Vagina (tissue), 2 donors: Measurements from ENCODE around the gene HDGF. TPM values are rescaled to one million over a fixed set of nuclear protein-coding genes. Genes with fewer than 3 reads are reported as not detected.

Source experiments
- DNase-seq, 2 donors: peaks; one replicate each; pipeline ENCODE4 v3.0.0-alpha.2; 2017; ENCODE audit errors: extremely low spot score in 2 of 2
- H3K27ac ChIP-seq: fragments of 200-600 bp; sonication (generic); one replicate; pipeline ENCODE4 v1.5.1; 2019
- H3K27me3 ChIP-seq: fragments of 200-600 bp; sonication (generic); one replicate; pipeline ENCODE4 v1.5.1; 2019
- H3K36me3 ChIP-seq, 2 donors: fragments of 200-600 bp; sonication (generic); one replicate each; pipeline ENCODE4 v1.5.1; 2017 to 2019
- H3K4me1 ChIP-seq: fragments of 200-600 bp; sonication (generic); one replicate; pipeline ENCODE4 v1.5.1; 2019
- H3K4me3 ChIP-seq, 2 donors: fragments of 200-600 bp; sonication (generic); 1 replicate in 1 of 2; 2 replicates in 1 of 2; pipeline ENCODE4 v1.5.1; 2016 to 2019
- H3K9me3 ChIP-seq: fragments of 200-600 bp; sonication (generic); one replicate; pipeline ENCODE4 v1.5.1; 2019
- POLR2A ChIP-seq, 2 donors: fragments of 450-650 bp; IDR thresholded peaks; one replicate each; pipeline ENCODE4 v1.6.1; 2017; ENCODE audit warnings: antibody characterized with exemption in 2 of 2, mild to moderate bottlenecking in 2 of 2, moderate library complexity in 2 of 2
- POLR2AphosphoS5 ChIP-seq, 2 donors: sonication (generic); formaldehyde crosslinking; IDR thresholded peaks; one replicate each; pipeline ENCODE4 v1.9.0; 2017; ENCODE audit warnings: antibody characterized with exemption in 2 of 2, mild to moderate bottlenecking in 2 of 2, low read depth in 1 of 2; ENCODE audit not compliant: insufficient read depth in 1 of 2
- intact Hi-C: fragments of 100-400 bp; cut with DNase I; formaldehyde crosslinking; loops from one replicate; pipeline ENCODE4 v1.15.1; 2023
- total RNA-seq: library from RNA; depleted of rRNA; stranded (reverse); fragments of >200 nt; gene quantifications from one replicate; pipeline ENCODE4 v1.2.3, GENCODE V29; 2016
- TF ChIP-seq, protein P1 (sequence below), 3 experiments: fragments of 450-650 bp in 2 of 3; fragments of 200-600 bp in 1 of 3; sonication (generic) in 1 of 3; IDR thresholded peaks; one replicate each; pipeline ENCODE4 v1.5.1; 2017 to 2019; ENCODE audit warnings: antibody characterized with exemption in 3 of 3, mild to moderate bottlenecking in 2 of 3, moderate library complexity in 2 of 3

Gene HDGF
- total RNA-seq, 1 donor from 2014 or later = 154 TPM

DNA sequence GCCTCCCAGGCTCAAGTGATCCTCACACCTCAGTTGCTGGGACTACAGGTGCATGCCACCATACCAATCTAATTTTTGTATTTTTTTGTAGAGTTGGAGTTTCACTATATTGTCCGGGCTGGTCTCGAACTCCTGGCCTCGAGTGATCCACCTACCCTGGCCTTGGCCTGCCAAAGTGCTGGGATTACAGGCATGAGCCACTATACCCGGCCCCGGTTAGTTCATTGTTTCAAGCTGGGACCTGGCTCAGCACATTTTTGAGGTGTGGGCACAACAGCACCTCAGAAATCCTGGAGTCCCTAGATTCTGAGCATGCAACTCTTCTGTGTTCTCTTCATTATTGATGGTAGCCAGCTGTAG is 43.9 kb upstream of the HDGF start:
- Histone ChIP-seq H3K27me3 (no peaks in the 10 kb centered on the region), H3K36me3 (peaks cover 0 to 75% of the 10 kb centered on the region in 2 donors), H3K4me1 (no peaks in the 10 kb centered on the region), H3K9me3 (no peaks in the 10 kb centered on the region), H3K4me3 (no peak overlapping the region), H3K27ac (no peak overlapping the region)
- intact Hi-C loops = no loop called here
- no peak for DNase-seq
- no peak for TF ChIP-seq POLR2A (IDR thresholded peaks at IDR 0.05)
- TF ChIP-seq, protein P1, sequence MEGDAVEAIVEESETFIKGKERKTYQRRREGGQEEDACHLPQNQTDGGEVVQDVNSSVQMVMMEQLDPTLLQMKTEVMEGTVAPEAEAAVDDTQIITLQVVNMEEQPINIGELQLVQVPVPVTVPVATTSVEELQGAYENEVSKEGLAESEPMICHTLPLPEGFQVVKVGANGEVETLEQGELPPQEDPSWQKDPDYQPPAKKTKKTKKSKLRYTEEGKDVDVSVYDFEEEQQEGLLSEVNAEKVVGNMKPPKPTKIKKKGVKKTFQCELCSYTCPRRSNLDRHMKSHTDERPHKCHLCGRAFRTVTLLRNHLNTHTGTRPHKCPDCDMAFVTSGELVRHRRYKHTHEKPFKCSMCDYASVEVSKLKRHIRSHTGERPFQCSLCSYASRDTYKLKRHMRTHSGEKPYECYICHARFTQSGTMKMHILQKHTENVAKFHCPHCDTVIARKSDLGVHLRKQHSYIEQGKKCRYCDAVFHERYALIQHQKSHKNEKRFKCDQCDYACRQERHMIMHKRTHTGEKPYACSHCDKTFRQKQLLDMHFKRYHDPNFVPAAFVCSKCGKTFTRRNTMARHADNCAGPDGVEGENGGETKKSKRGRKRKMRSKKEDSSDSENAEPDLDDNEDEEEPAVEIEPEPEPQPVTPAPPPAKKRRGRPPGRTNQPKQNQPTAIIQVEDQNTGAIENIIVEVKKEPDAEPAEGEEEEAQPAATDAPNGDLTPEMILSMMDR (IDR thresholded peaks at IDR 0.05) = no peak

DNA sequence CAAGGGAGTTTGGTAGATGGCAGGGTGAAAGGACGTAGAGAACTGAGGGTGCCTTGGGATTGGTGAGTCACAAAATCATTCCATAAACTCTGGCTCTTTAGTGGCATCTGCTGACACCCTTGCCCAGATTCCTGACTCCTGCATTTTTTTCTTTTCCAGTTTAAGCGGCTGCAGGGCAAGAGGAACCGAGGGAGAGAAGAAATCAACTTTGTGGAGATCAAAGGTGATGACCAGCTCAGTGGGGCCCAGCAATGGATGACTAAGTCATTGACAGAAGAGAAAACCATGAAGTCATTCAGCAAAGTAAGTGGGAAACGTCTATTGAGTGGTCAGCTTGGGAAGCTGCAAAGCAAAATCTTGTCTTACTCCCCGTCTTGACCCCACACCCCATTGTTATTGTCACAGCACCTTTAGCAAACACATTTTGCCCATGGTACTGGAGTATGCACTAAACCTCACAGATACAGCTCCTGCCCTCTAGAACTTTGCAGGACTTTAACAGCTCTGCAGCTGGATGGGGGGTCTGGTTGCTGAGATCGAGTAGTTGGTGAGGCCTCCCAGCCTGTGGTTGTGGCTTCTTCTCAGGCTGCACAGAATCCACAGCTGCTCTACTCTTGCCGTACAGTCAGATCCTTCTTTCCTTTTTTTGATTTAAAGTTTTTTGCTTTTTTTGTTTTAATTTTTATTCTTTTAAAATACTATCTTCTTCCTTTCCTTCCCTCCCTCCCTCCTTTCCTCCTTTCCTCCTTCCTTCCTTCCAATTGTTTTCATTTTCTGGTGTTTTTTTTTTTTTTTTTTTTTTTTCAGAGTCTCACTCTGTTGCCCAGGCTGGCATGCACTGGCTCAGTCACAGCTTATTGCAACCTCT is 43.3 kb upstream of the HDGF start:
- intact Hi-C loops = no loop called here

DNA sequence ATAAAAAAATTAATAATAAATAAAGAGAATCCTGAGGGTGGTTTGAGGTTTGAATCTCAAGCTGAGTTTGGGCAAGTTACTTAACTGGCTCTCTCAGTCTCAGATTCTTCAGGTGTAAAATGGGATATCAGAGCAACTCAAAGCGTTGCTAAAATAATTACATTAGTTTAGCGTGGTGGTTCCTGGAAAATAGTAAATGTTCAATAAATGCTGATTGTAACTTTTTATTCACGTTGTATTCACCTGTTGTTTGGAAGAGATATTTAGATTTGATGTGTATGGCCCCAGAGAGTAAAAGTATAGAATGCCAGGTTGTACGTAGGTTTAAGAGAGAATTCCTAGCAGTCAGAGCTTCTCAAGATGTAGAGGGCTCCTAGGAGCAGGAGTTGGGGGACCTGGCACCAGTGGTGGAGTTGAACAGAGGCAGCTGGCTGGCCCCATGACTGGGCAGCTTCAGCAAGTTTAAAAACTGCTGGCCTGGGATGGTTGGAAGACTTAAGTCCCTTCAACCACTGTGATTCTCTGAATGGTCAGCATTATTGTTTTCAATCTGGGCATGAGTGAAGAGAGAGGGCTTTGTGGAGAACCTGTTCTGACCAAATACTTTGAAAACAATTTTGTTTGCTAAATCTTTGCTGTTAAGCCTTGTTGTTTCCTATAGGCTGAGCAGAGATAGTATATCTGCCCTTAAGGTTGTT is 38.3 kb upstream of the HDGF start:
- intact Hi-C loops = loop anchor here (5.0 kb wide), 1 partner anchor 48 kb away; no protein-coding TSS in a partner anchor
- Histone ChIP-seq H3K4me1 (no peaks in the 10 kb centered on the region), H3K4me3 (no peak overlapping the region), H3K27me3 (no peaks in the 10 kb centered on the region), H3K9me3 (no peaks in the 10 kb centered on the region), H3K27ac (no peak overlapping the region), H3K36me3 (peaks cover 0 to 59% of the 10 kb centered on the region in 2 donors)
- TF ChIP-seq POLR2AphosphoS5 (IDR thresholded peaks at IDR 0.05; ENCODE audit: insufficient read depth in 1 of 2, low read depth in 1 of 2) (no peak), POLR2A (IDR thresholded peaks at IDR 0.05) (no peak)
- TF ChIP-seq, protein P1 (IDR thresholded peaks at IDR 0.05) = no peak
- DNase-seq = no peak

More for the DNA sequence above, 43.3 kb upstream of the HDGF start:
- no peak for DNase-seq
- Histone ChIP-seq H3K9me3 (no peaks in the 10 kb centered on the region), H3K4me3 (no peak overlapping the region), H3K27ac (no peak overlapping the region), H3K36me3 (peaks cover 0 to 72% of the 10 kb centered on the region in 2 donors), H3K27me3 (no peaks in the 10 kb centered on the region), H3K4me1 (no peaks in the 10 kb centered on the region)
- no peak for TF ChIP-seq POLR2AphosphoS5 (IDR thresholded peaks at IDR 0.05; ENCODE audit: insufficient read depth in 1 of 2, low read depth in 1 of 2)
- TF ChIP-seq, protein P1 (IDR thresholded peaks at IDR 0.05) = no peak
- TF ChIP-seq POLR2A (IDR thresholded peaks at IDR 0.05) = no peak

DNA sequence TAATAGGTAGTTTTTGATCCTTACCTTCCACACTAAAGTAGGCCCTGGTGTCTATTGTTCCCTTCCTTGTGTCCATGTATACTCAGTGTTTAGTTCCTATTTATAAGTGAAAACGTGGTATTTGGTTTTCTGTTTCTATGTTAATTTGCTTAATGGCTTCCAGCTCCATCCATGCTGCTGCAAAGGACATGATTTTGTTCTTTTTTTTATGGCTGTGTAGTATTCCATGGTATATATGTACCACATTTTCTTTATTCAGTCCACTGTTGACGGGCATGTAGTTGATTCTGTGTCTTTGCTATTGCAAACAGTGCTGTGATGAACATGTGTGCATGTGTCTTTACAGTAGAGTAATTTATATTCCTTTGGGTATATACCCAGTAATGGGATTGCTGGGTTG is 36.7 kb upstream of the HDGF start:
- DNase-seq = no peak
- Histone ChIP-seq H3K27me3 (no peaks in the 10 kb centered on the region), H3K4me1 (no peaks in the 10 kb centered on the region), H3K36me3 (peaks cover 0 to 52% of the 10 kb centered on the region in 2 donors), H3K27ac (no peak overlapping the region), H3K9me3 (no peaks in the 10 kb centered on the region), H3K4me3 (no peak overlapping the region)
- intact Hi-C loops = loop anchor here (5.0 kb wide), 1 partner anchor 49 kb away; no protein-coding TSS in a partner anchor
- TF ChIP-seq, protein P1 (IDR thresholded peaks at IDR 0.05) = no peak
- TF ChIP-seq POLR2A (IDR thresholded peaks at IDR 0.05) = no peak
- TF ChIP-seq POLR2AphosphoS5 (IDR thresholded peaks at IDR 0.05; ENCODE audit: insufficient read depth in 1 of 2, low read depth in 1 of 2) = no peak
